ENCODE data around the gene MAP3K3. TPM values are rescaled to one million over a fixed set of nuclear protein-coding genes. Genes with fewer than 3 reads are reported as not detected.
A peak's percentile ranks its signal among the peaks of the same experiment; 100 is the strongest.

The MAP3K3 gene
- total and polyA plus RNA-seq, 2 experiments from 2014 or later = 8.6 to 36.7 TPM

DNA sequence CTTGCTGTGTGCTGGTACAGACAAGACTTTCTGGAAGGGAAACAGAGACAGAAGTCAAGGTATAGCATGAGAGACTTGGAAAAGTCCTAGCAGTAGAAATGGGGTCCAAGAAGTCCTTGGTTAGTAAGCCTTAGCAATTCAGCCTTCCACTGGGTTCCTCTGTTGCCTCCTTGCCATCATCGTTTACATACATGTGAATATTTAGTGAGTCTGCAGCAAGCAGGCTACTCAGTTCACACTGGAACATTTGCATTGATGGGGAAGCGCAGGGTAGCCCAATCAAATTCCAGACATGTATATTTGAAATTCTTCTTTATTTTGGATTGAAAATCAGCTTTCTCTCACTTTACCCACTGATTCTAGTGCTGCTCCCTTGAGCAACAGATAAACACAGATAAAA is 50.6 kb downstream of the MAP3K3 start:
- H3K27me3 ChIP-seq (replicated peaks; ENCODE audit: insufficient read depth) = no peaks in the 10 kb centered on the region
- in situ Hi-C loops (cut with MboI) = no loop called here
- no peaks in the 10 kb centered on the region for H3K79me2 ChIP-seq (ENCODE audit: insufficient read depth)
- H3K4me2 ChIP-seq (ENCODE audit: unreplicated experiment) = no peak overlapping the region
- no peak overlapping the region for H3K4me3 ChIP-seq
- H3K4me1 ChIP-seq (ENCODE audit: insufficient read depth) = 0 out of 2 replicates have a peak, but pooled peaks cover 11% of the 10 kb centered on the region
- DNase-seq = no peak
- H2AFZ ChIP-seq = no peak overlapping the region
- WGBS, 2 experiments (ENCODE audit: low coverage in 1 of 2, low lambda C conversion rate in 2 of 2, missing lambda C conversion rate in 2 of 2) = 74 to 82% methylated on average over 2 of the region's 2 CpGs
- H4K20me1 ChIP-seq (ENCODE audit: insufficient read depth) = no peaks in the 10 kb centered on the region
- H3F3A ChIP-seq (ENCODE audit: insufficient read depth) = no peaks in the 10 kb centered on the region
- TF ChIP-seq EZH2 (IDR thresholded peaks at IDR 0.05; ENCODE audit: insufficient read depth, poor library complexity, severe bottlenecking) = no peak
- H3K27ac ChIP-seq = no peak overlapping the region
- no peaks in the 10 kb centered on the region for H3K36me3 ChIP-seq (ENCODE audit: low read depth)
- H3K9ac ChIP-seq = no peak overlapping the region
- no peaks in the 10 kb centered on the region for H3K9me2 ChIP-seq (ENCODE audit: insufficient read depth)
- no peaks in the 10 kb centered on the region for H3K9me3 ChIP-seq (ENCODE audit: low read depth)

DNA sequence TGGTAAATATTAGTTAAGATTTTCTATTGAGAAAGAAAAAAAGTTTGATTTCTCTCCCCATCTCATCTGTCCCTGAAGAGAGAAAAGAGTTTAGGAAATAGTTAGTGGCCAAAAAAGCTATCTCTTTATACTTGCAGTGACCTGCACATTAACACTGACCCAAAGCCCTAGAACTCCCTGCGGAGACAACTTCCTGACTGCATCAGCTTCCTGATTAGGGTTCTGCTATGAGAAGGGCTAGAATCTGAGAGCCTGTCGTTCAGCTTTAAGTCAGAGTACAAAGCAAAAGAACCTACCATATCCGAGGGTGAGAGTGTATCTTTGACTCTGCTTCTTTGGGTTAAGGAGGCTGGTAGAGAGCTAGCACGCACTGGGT is 53.0 kb downstream of the MAP3K3 start:
- H3K9me3 ChIP-seq (ENCODE audit: low read depth) = no peaks in the 10 kb centered on the region
- H3K4me3 ChIP-seq = no peak overlapping the region
- WGBS, 2 experiments (ENCODE audit: low coverage in 1 of 2, low lambda C conversion rate in 2 of 2, missing lambda C conversion rate in 2 of 2) = 76% methylated on average over 4 of the region's 4 CpGs
- no peak for DNase-seq
- no peak overlapping the region for H3K27ac ChIP-seq
- no peak for TF ChIP-seq EZH2phosphoT487 (IDR thresholded peaks at IDR 0.05; ENCODE audit: insufficient read depth, low read depth)
- TF ChIP-seq EZH2 (IDR thresholded peaks at IDR 0.05; ENCODE audit: insufficient read depth, poor library complexity, severe bottlenecking) = no peak
- H3F3A ChIP-seq (ENCODE audit: insufficient read depth) = no peaks in the 10 kb centered on the region
- H3K9ac ChIP-seq = no peak overlapping the region
- H3K79me2 ChIP-seq (ENCODE audit: insufficient read depth) = no peaks in the 10 kb centered on the region
- H3K9me2 ChIP-seq (ENCODE audit: insufficient read depth) = no peaks in the 10 kb centered on the region
- H4K20me1 ChIP-seq (ENCODE audit: insufficient read depth) = no peaks in the 10 kb centered on the region
- H3K4me1 ChIP-seq (ENCODE audit: insufficient read depth) = 0 out of 2 replicates have a peak, but pooled peaks cover 11% of the 10 kb centered on the region
- no peaks in the 10 kb centered on the region for H3K27me3 ChIP-seq (replicated peaks; ENCODE audit: insufficient read depth)
- no peak overlapping the region for H2AFZ ChIP-seq
- no peaks in the 10 kb centered on the region for H3K36me3 ChIP-seq (ENCODE audit: low read depth)
- in situ Hi-C loops (cut with MboI) = no loop called here
- no peak overlapping the region for H3K4me2 ChIP-seq (ENCODE audit: unreplicated experiment)

DNA sequence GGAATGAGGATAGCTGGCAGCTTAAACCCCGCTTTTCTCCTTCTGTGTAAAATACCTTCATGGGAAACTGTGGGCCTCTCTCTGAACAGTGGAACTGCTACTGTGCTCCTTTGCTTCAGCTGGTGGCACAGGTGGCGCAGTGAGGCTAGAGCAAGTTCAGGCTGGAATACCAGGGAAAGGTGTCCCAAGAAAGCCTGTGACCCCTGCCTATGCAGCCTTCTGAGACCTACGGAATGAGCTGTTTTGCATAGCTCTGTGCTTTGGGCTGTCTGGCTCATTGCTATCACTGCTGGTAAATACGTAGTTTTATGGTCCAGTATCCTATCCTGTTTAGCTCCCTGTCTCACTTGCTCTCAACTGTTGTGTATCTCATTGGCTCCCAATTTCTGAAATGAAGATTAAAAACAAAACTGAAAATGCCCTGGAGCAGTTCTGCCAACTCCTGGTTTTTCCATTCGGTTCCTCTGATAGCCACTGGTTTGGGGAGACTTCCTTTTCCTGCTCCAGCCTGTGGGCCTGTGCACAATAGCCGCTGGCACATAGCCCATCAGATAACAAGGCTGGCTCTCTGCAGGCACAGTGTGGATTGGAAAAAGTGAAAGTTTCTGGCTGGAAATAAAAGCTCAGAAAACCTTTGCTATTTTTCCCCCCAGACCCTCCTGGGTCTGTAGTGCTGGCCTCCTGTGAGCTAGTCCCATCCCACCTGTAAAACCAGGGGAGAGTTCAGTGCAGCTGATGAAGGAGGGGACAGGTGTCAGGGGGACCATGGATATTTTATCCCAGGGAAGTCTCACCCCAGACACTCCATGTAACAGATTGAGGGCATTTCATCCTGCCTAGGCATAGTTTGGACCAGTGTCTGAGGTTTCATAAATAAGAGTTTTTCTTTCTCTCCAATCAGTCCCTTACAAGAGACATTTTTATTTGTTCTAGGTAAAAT is 53.7 kb downstream of the MAP3K3 start:
- Histone ChIP-seq H3K4me2 (ENCODE audit: unreplicated experiment) (no peak overlapping the region), H3K79me2 (ENCODE audit: insufficient read depth) (no peaks in the 10 kb centered on the region), H3K4me1 (ENCODE audit: insufficient read depth) (0 out of 2 replicates have a peak, but pooled peaks cover 11% of the 10 kb centered on the region), H3K4me3 (no peak overlapping the region), H2AFZ (no peak overlapping the region), H4K20me1 (ENCODE audit: insufficient read depth) (no peaks in the 10 kb centered on the region), H3K9me3 (ENCODE audit: low read depth) (no peaks in the 10 kb centered on the region), H3K9ac (no peak overlapping the region), H3K27me3 (replicated peaks; ENCODE audit: insufficient read depth) (no peaks in the 10 kb centered on the region), H3K9me2 (ENCODE audit: insufficient read depth) (no peaks in the 10 kb centered on the region), H3K36me3 (ENCODE audit: low read depth) (no peaks in the 10 kb centered on the region), H3F3A (ENCODE audit: insufficient read depth) (no peaks in the 10 kb centered on the region), H3K27ac (no peak overlapping the region)
- peak; percentile 84 for DNase-seq
- 91 to 93% methylated on average over 6 of the region's 6 CpGs for WGBS, 2 experiments (ENCODE audit: low coverage in 1 of 2, low lambda C conversion rate in 2 of 2, missing lambda C conversion rate in 2 of 2)
- TF ChIP-seq EZH2 (IDR thresholded peaks at IDR 0.05; ENCODE audit: insufficient read depth, poor library complexity, severe bottlenecking) = no peak
- no peak for TF ChIP-seq EZH2phosphoT487 (IDR thresholded peaks at IDR 0.05; ENCODE audit: insufficient read depth, low read depth)
- in situ Hi-C loops (cut with MboI) = no loop called here

DNA sequence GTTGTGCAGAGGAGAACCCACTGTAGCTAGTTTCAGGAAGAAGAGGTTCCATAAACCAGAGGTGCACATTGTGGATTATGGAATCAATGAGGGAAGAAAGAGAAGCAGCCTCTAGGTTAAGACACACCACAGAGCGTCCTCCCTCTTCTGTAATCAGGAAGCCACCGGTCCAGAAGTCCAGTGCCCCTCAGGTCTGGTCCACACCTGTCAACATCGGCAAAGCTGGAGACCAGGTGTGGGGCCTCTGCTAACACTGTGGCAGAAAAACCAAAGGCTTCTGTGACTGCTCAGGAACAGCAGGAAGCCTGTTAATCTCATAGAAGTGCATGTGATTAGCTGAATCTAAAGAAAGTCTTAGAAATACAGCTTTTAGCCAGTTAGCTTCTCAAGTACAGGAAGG is 54.4 kb downstream of the MAP3K3 start:
- in situ Hi-C loops (cut with MboI) = no loop called here
- no peak overlapping the region for H2AFZ ChIP-seq
- H3K79me2 ChIP-seq (ENCODE audit: insufficient read depth) = no peaks in the 10 kb centered on the region
- no peaks in the 10 kb centered on the region for H3F3A ChIP-seq (ENCODE audit: insufficient read depth)
- no peak for DNase-seq
- H3K27me3 ChIP-seq (replicated peaks; ENCODE audit: insufficient read depth) = no peaks in the 10 kb centered on the region
- no peaks in the 10 kb centered on the region for H3K9me3 ChIP-seq (ENCODE audit: low read depth)
- TF ChIP-seq EZH2 (IDR thresholded peaks at IDR 0.05; ENCODE audit: insufficient read depth, poor library complexity, severe bottlenecking) (no peak), EZH2phosphoT487 (IDR thresholded peaks at IDR 0.05; ENCODE audit: insufficient read depth, low read depth) (no peak)
- H3K4me2 ChIP-seq (ENCODE audit: unreplicated experiment) = no peak overlapping the region
- no peaks in the 10 kb centered on the region for H3K36me3 ChIP-seq (ENCODE audit: low read depth)
- H3K4me1 ChIP-seq (ENCODE audit: insufficient read depth) = 0 out of 2 replicates have a peak, but pooled peaks cover 11% of the 10 kb centered on the region
- H3K4me3 ChIP-seq = no peak overlapping the region
- no peak overlapping the region for H3K9ac ChIP-seq
- H3K9me2 ChIP-seq (ENCODE audit: insufficient read depth) = no peaks in the 10 kb centered on the region
- no peaks in the 10 kb centered on the region for H4K20me1 ChIP-seq (ENCODE audit: insufficient read depth)
- WGBS, 2 experiments (ENCODE audit: low coverage in 1 of 2, low lambda C conversion rate in 2 of 2, missing lambda C conversion rate in 2 of 2) = 75 to 80% methylated on average over 3 of the region's 3 CpGs
- H3K27ac ChIP-seq = no peak overlapping the region
